Erythroblast (primary cell): ENCODE measurements around the gene SLFN12L.

Experiments
- GATA1 ChIP-seq: IDR thresholded peaks from 2 replicates; pipeline ENCODE4 v1.6.1; 2011; ENCODE audit warnings: low read depth, mild to moderate bottlenecking, control low read depth, low read length, moderate library complexity
- POLR2A ChIP-seq: IDR thresholded peaks from 2 replicates; pipeline ENCODE4 v1.6.1; 2011; ENCODE audit warnings: mild to moderate bottlenecking, low read length

DNA sequence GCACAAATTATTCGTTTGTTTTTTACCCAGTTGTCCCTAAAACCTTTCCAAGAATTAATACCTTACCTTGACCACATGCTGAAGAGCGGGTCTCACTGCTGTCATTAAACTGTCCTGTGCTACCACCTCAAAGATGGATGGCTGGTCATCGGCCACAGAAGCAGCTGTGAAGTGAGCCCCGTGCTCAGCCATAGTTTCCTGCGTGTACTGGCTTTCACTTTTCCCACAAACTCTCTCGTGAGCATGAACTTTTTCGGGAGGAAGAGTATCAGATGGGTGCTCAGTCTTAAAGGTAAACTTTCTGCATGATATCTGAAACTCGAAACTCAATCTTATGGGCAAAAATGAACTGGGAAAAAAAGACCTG is 40.3 kb upstream of the SLFN12L start:
- TF ChIP-seq POLR2A (no peak), GATA1 (no peak)
